Panc1 (cell line): ENCODE results near the gene TMEM130. TPM values are rescaled to one million over a fixed set of nuclear protein-coding genes. Genes with fewer than 3 reads are reported as not detected.

Experiments
- ATAC-seq: fragments of 200-7000 bp; cut with Tn5 transposase; 2 replicates; pipeline ENCODE4 v1.9.1; 2020; ENCODE audit warnings: mild to moderate bottlenecking, moderate library complexity
- BruUV-seq: library from RNA; stranded (reverse); fragments of 400-500 nt; replicated peaks from 2 replicates; lab custom pipeline; 2021; lab: Mats Ljungman, UMichigan
- CTCF ChIA-PET: fragments of 300-600 bp; sonication (Branson Sonifier 250); formaldehyde crosslinking; loops from one replicate; lab custom pipeline; 2022; ENCODE audit warnings: antibody characterized with exemption; lab: Charles Lee
- POLR2A ChIA-PET: fragments of 300-600 bp; sonication (Branson Sonifier 250); formaldehyde crosslinking; loops from one replicate; lab custom pipeline; 2022; ENCODE audit warnings: antibody characterized with exemption; lab: Charles Lee
- DNase-seq: peaks from one replicate; pipeline ENCODE4 v3.0.0-alpha.2; 2010; ENCODE audit warnings: low read depth, low spot score
- H3K27ac ChIP-seq: 2 replicates; pipeline ENCODE4 v1.5.1; 2011; ENCODE audit warnings: mild to moderate bottlenecking, low read length, inconsistent platforms
- H3K27me3 ChIP-seq: fragments of 200-500 bp; sonication (Bioruptor generic); 2 replicates; pipeline ENCODE4 v1.6.0; 2014; ENCODE audit warnings: low read length, inconsistent platforms; ENCODE audit not compliant: control insufficient read depth, insufficient read depth
- H3K36me3 ChIP-seq: fragments of 200-500 bp; sonication (Bioruptor generic); 2 replicates; pipeline ENCODE4 v1.5.1; 2014; ENCODE audit warnings: inconsistent platforms, mild to moderate bottlenecking, low read length, moderate library complexity; ENCODE audit not compliant: control insufficient read depth, insufficient read depth
- H3K4me1 ChIP-seq: 2 replicates; pipeline ENCODE4 v1.5.1; 2011; ENCODE audit warnings: inconsistent platforms, mild to moderate bottlenecking, low read length, moderate library complexity; ENCODE audit not compliant: control insufficient read depth, insufficient read depth
- H3K4me3 ChIP-seq, 2 experiments: 2 replicates each; pipeline ENCODE4 v1.5.1; 2011 to 2012; ENCODE audit warnings: low read depth in 2 of 2, low read length in 2 of 2, mild to moderate bottlenecking in 2 of 2, inconsistent platforms in 1 of 2, moderate library complexity in 1 of 2
- H3K9me3 ChIP-seq: fragments of 200-500 bp; sonication (Bioruptor generic); 2 replicates; pipeline ENCODE4 v1.5.1; 2014; ENCODE audit warnings: low read depth, mild to moderate bottlenecking, inconsistent platforms, low read length, moderate library complexity; ENCODE audit not compliant: control insufficient read depth, insufficient read depth
- POLR2AphosphoS5 ChIP-seq: IDR thresholded peaks from 2 replicates; pipeline ENCODE4 v1.6.1; 2012; ENCODE audit warnings: mild to moderate bottlenecking, low read depth, low read length, moderate library complexity
- SIN3A ChIP-seq: IDR thresholded peaks from 2 replicates; pipeline ENCODE4 v1.6.1; 2012; ENCODE audit warnings: low read depth, mild to moderate bottlenecking, low read length, moderate library complexity, borderline replicate concordance; ENCODE audit not compliant: insufficient read depth
- TCF7L2 ChIP-seq: IDR thresholded peaks from 2 replicates; pipeline ENCODE4 v1.6.1; 2011; ENCODE audit warnings: mild to moderate bottlenecking, low read depth, low read length, inconsistent platforms
- in situ Hi-C: cut with HindIII; loops from 2 replicates; pipeline ENCODE4 v1.10.0; 2016; ENCODE audit warnings: low sequenced_read_pairs, low pct_unique_long_range_greater_than_20kb
- intact Hi-C: fragments of 100-400 bp; cut with micrococcal nuclease; formaldehyde crosslinking; loops from one replicate; pipeline ENCODE4 v1.10.0; 2022; ENCODE audit not compliant: unreplicated experiment
- total RNA-seq: library from RNA; stranded (reverse); gene quantifications from one replicate; pipeline ENCODE4 v1.2.1, GENCODE V29; 2021; ENCODE audit not compliant: unreplicated experiment
- TF ChIP-seq, protein P1 (sequence below): fragments of 450-650 bp; IDR thresholded peaks from 2 replicates; pipeline ENCODE4 v1.5.1; 2017; ENCODE audit warnings: mild to moderate bottlenecking
- TF ChIP-seq, protein P2 (sequence below), 2 experiments: IDR thresholded peaks; 2 replicates each; pipeline ENCODE4 v1.6.1; 2011 to 2012; ENCODE audit warnings: low read depth in 2 of 2, control low read depth in 1 of 2, low read length in 1 of 2, mild to moderate bottlenecking in 1 of 2, moderate library complexity in 1 of 2; ENCODE audit not compliant: insufficient read depth in 1 of 2

TMEM130 gene
- total RNA-seq, 1 experiment from 2014 or later: 0.41 TPM

DNA sequence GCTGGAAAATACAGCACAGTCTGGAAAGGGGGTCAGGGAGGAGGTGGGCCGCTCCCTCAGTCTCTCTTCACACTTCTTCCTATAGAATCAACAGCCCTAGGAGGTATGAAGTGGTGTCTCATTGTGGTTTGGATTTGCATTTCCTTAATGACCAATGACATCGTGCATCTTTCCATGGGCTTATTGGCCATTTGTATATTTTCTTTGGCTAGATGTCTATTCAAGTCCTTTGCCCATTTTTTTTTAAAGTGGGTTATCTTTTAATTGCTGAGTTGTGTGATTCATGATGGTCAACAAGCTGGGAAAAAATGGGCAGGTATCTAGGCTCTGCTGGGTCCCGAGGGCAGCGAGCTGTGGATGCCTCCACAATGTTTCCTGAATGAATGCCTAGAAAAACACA is 29.1 kb downstream of the TMEM130 start:
- intact Hi-C loops: loop anchor here (1.0 to 5.0 kb wide), 3 partner anchors 93 to 543 kb away; no protein-coding TSS in a partner anchor
- Histone ChIP-seq H3K27ac (no peak overlapping the region), H3K4me3 (no peak overlapping the region), H3K4me1 (no peaks in the 10 kb centered on the region), H3K36me3 (no peaks in the 10 kb centered on the region), H3K9me3 (no peaks in the 10 kb centered on the region), H3K27me3 (no peaks in the 10 kb centered on the region)
- in situ Hi-C loops: no loop called here
- ChIA-PET CTCF (interaction anchor here (0.5 kb wide), 1 partner anchor 294 kb away, joined by 3 read pairs; no protein-coding TSS in a partner anchor), POLR2A (no interaction called here)
- BruUV-seq: no TSS peak
- ATAC-seq (no peak), DNase-seq (no peak)
- no peak for TF ChIP-seq POLR2AphosphoS5

DNA sequence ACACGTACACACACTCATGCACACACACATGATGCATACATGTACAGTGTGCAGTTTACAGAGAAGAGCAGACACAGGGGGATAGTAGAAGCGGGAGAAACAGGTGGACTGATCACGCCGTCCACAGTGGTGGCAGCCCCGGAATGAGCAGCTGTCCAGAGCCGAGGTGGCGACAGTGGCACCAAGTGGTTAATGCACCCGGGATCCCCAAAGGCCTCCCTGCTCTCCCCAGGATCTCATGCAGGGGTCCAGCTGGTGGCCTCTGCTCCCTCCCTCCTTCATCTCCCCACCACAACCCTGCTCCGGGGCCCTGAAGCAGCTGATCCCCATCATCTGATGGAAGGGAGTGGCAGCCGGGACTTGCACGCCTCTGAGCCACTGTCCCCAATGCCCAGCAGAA is 29.7 kb downstream of the TMEM130 start:
- ChIA-PET POLR2A (no interaction called here), CTCF (interaction anchor here (0.5 kb wide), 1 partner anchor 294 kb away, joined by 3 read pairs; no protein-coding TSS in a partner anchor)
- H3K27ac ChIP-seq: no peak overlapping the region
- ATAC-seq: no peak
- no peaks in the 10 kb centered on the region for H3K36me3 ChIP-seq
- TF ChIP-seq SIN3A (no peak), POLR2AphosphoS5 (no peak), TCF7L2 (no peak)
- TF ChIP-seq, protein P1, sequence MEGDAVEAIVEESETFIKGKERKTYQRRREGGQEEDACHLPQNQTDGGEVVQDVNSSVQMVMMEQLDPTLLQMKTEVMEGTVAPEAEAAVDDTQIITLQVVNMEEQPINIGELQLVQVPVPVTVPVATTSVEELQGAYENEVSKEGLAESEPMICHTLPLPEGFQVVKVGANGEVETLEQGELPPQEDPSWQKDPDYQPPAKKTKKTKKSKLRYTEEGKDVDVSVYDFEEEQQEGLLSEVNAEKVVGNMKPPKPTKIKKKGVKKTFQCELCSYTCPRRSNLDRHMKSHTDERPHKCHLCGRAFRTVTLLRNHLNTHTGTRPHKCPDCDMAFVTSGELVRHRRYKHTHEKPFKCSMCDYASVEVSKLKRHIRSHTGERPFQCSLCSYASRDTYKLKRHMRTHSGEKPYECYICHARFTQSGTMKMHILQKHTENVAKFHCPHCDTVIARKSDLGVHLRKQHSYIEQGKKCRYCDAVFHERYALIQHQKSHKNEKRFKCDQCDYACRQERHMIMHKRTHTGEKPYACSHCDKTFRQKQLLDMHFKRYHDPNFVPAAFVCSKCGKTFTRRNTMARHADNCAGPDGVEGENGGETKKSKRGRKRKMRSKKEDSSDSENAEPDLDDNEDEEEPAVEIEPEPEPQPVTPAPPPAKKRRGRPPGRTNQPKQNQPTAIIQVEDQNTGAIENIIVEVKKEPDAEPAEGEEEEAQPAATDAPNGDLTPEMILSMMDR: no peak
- TF ChIP-seq, protein P2, sequence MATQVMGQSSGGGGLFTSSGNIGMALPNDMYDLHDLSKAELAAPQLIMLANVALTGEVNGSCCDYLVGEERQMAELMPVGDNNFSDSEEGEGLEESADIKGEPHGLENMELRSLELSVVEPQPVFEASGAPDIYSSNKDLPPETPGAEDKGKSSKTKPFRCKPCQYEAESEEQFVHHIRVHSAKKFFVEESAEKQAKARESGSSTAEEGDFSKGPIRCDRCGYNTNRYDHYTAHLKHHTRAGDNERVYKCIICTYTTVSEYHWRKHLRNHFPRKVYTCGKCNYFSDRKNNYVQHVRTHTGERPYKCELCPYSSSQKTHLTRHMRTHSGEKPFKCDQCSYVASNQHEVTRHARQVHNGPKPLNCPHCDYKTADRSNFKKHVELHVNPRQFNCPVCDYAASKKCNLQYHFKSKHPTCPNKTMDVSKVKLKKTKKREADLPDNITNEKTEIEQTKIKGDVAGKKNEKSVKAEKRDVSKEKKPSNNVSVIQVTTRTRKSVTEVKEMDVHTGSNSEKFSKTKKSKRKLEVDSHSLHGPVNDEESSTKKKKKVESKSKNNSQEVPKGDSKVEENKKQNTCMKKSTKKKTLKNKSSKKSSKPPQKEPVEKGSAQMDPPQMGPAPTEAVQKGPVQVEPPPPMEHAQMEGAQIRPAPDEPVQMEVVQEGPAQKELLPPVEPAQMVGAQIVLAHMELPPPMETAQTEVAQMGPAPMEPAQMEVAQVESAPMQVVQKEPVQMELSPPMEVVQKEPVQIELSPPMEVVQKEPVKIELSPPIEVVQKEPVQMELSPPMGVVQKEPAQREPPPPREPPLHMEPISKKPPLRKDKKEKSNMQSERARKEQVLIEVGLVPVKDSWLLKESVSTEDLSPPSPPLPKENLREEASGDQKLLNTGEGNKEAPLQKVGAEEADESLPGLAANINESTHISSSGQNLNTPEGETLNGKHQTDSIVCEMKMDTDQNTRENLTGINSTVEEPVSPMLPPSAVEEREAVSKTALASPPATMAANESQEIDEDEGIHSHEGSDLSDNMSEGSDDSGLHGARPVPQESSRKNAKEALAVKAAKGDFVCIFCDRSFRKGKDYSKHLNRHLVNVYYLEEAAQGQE (IDR thresholded peaks at IDR 0.05; ENCODE audit: insufficient read depth in 1 of 2, low read depth in 2 of 2, low read length in 1 of 2): no peak
- no peaks in the 10 kb centered on the region for H3K9me3 ChIP-seq
- in situ Hi-C loops: no loop called here
- intact Hi-C loops: loop anchor here (5.0 kb wide), 2 partner anchors 93 to 543 kb away; no protein-coding TSS in a partner anchor
- no peaks in the 10 kb centered on the region for H3K27me3 ChIP-seq
- H3K4me3 ChIP-seq: no peak overlapping the region
- DNase-seq: no peak
- BruUV-seq: no TSS peak
- H3K4me1 ChIP-seq: no peaks in the 10 kb centered on the region

DNA sequence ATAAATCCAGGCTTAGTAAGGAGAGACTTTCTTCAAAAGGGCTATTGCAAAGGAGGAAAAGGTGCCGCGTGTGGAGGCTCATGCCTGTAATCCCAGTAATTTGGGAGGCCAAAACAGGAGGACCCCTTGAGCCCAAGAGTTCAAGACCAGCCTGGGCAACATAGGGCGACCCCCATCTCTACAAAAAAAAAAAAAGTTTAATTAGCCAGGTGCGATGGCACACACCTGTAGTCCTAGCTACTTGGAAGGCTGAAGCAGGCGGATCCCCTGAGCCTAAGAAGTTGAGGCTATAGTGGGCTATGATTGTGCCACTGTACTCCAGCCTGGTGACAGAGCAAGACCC is 32.2 kb downstream of the TMEM130 start:
- in situ Hi-C loops: no loop called here
- BruUV-seq: no TSS peak
- ATAC-seq (no peak), DNase-seq (no peak)
- Histone ChIP-seq H3K4me3 (no peak overlapping the region), H3K4me1 (no peaks in the 10 kb centered on the region), H3K36me3 (no peaks in the 10 kb centered on the region), H3K27ac (no peak overlapping the region), H3K27me3 (no peaks in the 10 kb centered on the region), H3K9me3 (no peaks in the 10 kb centered on the region)
- POLR2A ChIA-PET: interaction anchor here (0.6 kb wide), 1 partner anchor 536 kb away, joined by 10 read pairs; no protein-coding TSS in a partner anchor
- intact Hi-C loops: no loop called here
- TF ChIP-seq SIN3A (no peak), TCF7L2 (no peak), POLR2AphosphoS5 (no peak)
- TF ChIP-seq, protein P1: no peak
- TF ChIP-seq, protein P2 (IDR thresholded peaks at IDR 0.05; ENCODE audit: insufficient read depth in 1 of 2, low read depth in 2 of 2, low read length in 1 of 2): no peak
- CTCF ChIA-PET: interaction anchor here (0.6 kb wide), 1 partner anchor 148 kb away, joined by 3 read pairs; no protein-coding TSS in a partner anchor
